HG02840 (cell line): ENCODE data around the gene TULP3.

Experiments
- ATAC-seq: cut with Tn5 transposase; IDR thresholded peaks from one replicate; pipeline ENCODE4 v1.9.1; 2021; ENCODE audit warnings: mild to moderate bottlenecking, moderate library complexity, moderate number of reproducible peaks; ENCODE audit not compliant: unreplicated experiment, low FRiP score

Gene TULP3

GRCh38 chr12:2925322-2925995 is 34.8 kb downstream of the TULP3 start:
- no peak for ATAC-seq

- no peak for ATAC-seq
These were observed 40.2 kb downstream of the TULP3 start for GRCh38 chr12:2930865-2931264.

- ATAC-seq: no peak
These were observed 42.9 kb downstream of the TULP3 start for GRCh38 chr12:2933586-2933985.

GRCh38 chr12:2934371-2934770 is 43.7 kb downstream of the TULP3 start:
- ATAC-seq: no peak

- ATAC-seq: no peak
These were observed 45.6 kb downstream of the TULP3 start for GRCh38 chr12:2936301-2936700.

- no peak for ATAC-seq
These were observed 46.8 kb downstream of the TULP3 start for GRCh38 chr12:2937500-2937899.

- ATAC-seq: no peak
These were observed 48.5 kb downstream of the TULP3 start for GRCh38 chr12:2939191-2939590.

GRCh38 chr12:2940564-2940963 is 49.9 kb downstream of the TULP3 start:
- ATAC-seq: no peak

- ATAC-seq: no peak
These were observed 50.8 kb downstream of the TULP3 start for GRCh38 chr12:2941524-2941923.

- no peak for ATAC-seq
These were observed 53.8 kb downstream of the TULP3 start for GRCh38 chr12:2944401-2945047.

- ATAC-seq: no peak
These were observed 58.7 kb downstream of the TULP3 start for GRCh38 chr12:2949411-2949810.

- ATAC-seq: no peak
These were observed 65.2 kb downstream of the TULP3 start for GRCh38 chr12:2955888-2956287.

GRCh38 chr12:2957816-2958431 is 67.2 kb downstream of the TULP3 start:
- no peak for ATAC-seq

- ATAC-seq: no peak
These were observed 67.9 kb downstream of the TULP3 start for GRCh38 chr12:2958432-2959191.

- ATAC-seq: no peak
These were observed 68.5 kb downstream of the TULP3 start, which contains the start of gene TEAD4 for GRCh38 chr12:2959192-2959504. Gene TEAD4 (plus strand): TSS chr12:2959397.

- ATAC-seq: no peak
These were observed 69.1 kb downstream of the TULP3 start for GRCh38 chr12:2959505-2960389.

- ATAC-seq: no peak
These were observed 69.8 kb downstream of the TULP3 start for GRCh38 chr12:2960390-2960956.

GRCh38 chr12:2960996-2961616 is 70.4 kb downstream of the TULP3 start:
- ATAC-seq: no peak

- no peak for ATAC-seq
These were observed 71.0 kb downstream of the TULP3 start for GRCh38 chr12:2961705-2962104.
